Raji (cell line): ENCODE results near the gene MYMK.

Experiments
- POLR2A ChIP-seq: IDR thresholded peaks from 2 replicates; pipeline ENCODE4 v1.6.1; 2011; ENCODE audit warnings: low read depth, low read length, control low read depth; ENCODE audit not compliant: insufficient read depth

Gene MYMK

GRCh38 chr9:133477992-133478850, 46.5 kb downstream of the MYMK start:
- no peak for TF ChIP-seq POLR2A

- TF ChIP-seq POLR2A: no peak
These were observed 47.3 kb downstream of the MYMK start for GRCh38 chr9:133477461-133477860.

GRCh38 chr9:133476941-133477340, 47.8 kb downstream of the MYMK start:
- no peak for TF ChIP-seq POLR2A

- no peak for TF ChIP-seq POLR2A
These were observed 48.5 kb downstream of the MYMK start for GRCh38 chr9:133476036-133476931.

- no peak for TF ChIP-seq POLR2A
These were observed 49.3 kb downstream of the MYMK start for GRCh38 chr9:133475292-133476012.

- no peak for TF ChIP-seq POLR2A
These were observed 49.9 kb downstream of the MYMK start for GRCh38 chr9:133474853-133475252.

- TF ChIP-seq POLR2A: no peak
These were observed 50.5 kb downstream of the MYMK start for GRCh38 chr9:133474215-133474614.

- TF ChIP-seq POLR2A: no peak
These were observed 51.0 kb downstream of the MYMK start for GRCh38 chr9:133473743-133474142.

- no peak for TF ChIP-seq POLR2A
These were observed 51.9 kb downstream of the MYMK start for GRCh38 chr9:133472753-133473378.

- no peak for TF ChIP-seq POLR2A
These were observed 52.5 kb downstream of the MYMK start for GRCh38 chr9:133472277-133472645.

GRCh38 chr9:133471551-133472276, 53.0 kb downstream of the MYMK start:
- no peak for TF ChIP-seq POLR2A

- TF ChIP-seq POLR2A: no peak
These were observed 53.8 kb downstream of the MYMK start for GRCh38 chr9:133470988-133471387.

- TF ChIP-seq POLR2A: peak; percentile 36; the same call in 1 of the 2 replicates
These were observed 54.3 kb downstream of the MYMK start for GRCh38 chr9:133470427-133470924.
